HG02852 (cell line): ENCODE results near the gene IER3IP1.
"Not testable (repeated sequence)": the region's sequence is repeated elsewhere in the genome, so short reads cannot be mapped to it uniquely, and the experiment has no call there.

Experiments used
- ATAC-seq: cut with Tn5 transposase; IDR thresholded peaks from one replicate; pipeline ENCODE4 v1.9.1; 2021; ENCODE audit warnings: mild to moderate bottlenecking, moderate library complexity; ENCODE audit not compliant: unreplicated experiment

The IER3IP1 gene

GRCh38 chr18:47175898-47176575, at the start of gene IER3IP1:
Gene IER3IP1 (minus strand): TSS chr18:47176364. CDS start chr18:47176277, 87 bp downstream.
- peak; percentile 88 for ATAC-seq

GRCh38 chr18:47215554-47216138, 39.5 kb upstream of the IER3IP1 start:
- ATAC-seq = no peak

GRCh38 chr18:47209171-47209570, 33.0 kb upstream of the IER3IP1 start:
- no peak for ATAC-seq

GRCh38 chr18:47206945-47207637, 30.9 kb upstream of the IER3IP1 start:
- ATAC-seq = no peak

GRCh38 chr18:47204908-47205522, 28.9 kb upstream of the IER3IP1 start:
- no peak for ATAC-seq

GRCh38 chr18:47203626-47204464, 27.7 kb upstream of the IER3IP1 start:
- ATAC-seq = no peak

GRCh38 chr18:47195961-47196360, 19.8 kb upstream of the IER3IP1 start:
- ATAC-seq = not testable (repeated sequence)

- ATAC-seq = no peak
Observed at GRCh38 chr18:47191961-47192360, 15.8 kb upstream of the IER3IP1 start.

GRCh38 chr18:47187721-47188120, 11.6 kb upstream of the IER3IP1 start:
- ATAC-seq = no peak

GRCh38 chr18:47184419-47185050, 8.4 kb upstream of the IER3IP1 start:
- no peak for ATAC-seq

GRCh38 chr18:47182156-47182555, 6.0 kb upstream of the IER3IP1 start:
- not testable (repeated sequence) for ATAC-seq

- no peak for ATAC-seq
Observed at GRCh38 chr18:47180765-47181164, 4.6 kb upstream of the IER3IP1 start.

GRCh38 chr18:47179520-47179919, 3.4 kb upstream of the IER3IP1 start:
- no peak for ATAC-seq

- peak; percentile 14 for ATAC-seq
Observed at GRCh38 chr18:47175283-47175897, 774 bp downstream of the IER3IP1 start.

- ATAC-seq = no peak
Observed at GRCh38 chr18:47174545-47175116, 1.5 kb downstream of the IER3IP1 start.

- ATAC-seq = no peak
Observed at GRCh38 chr18:47172476-47172875, 3.7 kb downstream of the IER3IP1 start.

GRCh38 chr18:47168913-47169312, 7.3 kb downstream of the IER3IP1 start:
- no peak for ATAC-seq

- ATAC-seq = no peak
Observed at GRCh38 chr18:47168509-47168908, 7.7 kb downstream of the IER3IP1 start.

GRCh38 chr18:47166294-47166693, 9.9 kb downstream of the IER3IP1 start:
- no peak for ATAC-seq
